ENCODE results near the gene LMBR1. TPM values are rescaled to one million over a fixed set of nuclear protein-coding genes. Genes with fewer than 3 reads are reported as not detected.

The LMBR1 gene
- total RNA-seq, 2 experiments from 2014 or later, result 42.7 to 50.6 TPM

GRCh38 chr7:156935250-156935649 lies 42.3 kb upstream of the LMBR1 start:
- Mint-ChIP-seq H3K4me3 (no peak overlapping the region), H3K27ac (no peak overlapping the region), H3K27me3 (peaks cover 10% of the 10 kb centered on the region), H3K9me3 (no peaks in the 10 kb centered on the region), H3K36me3 (ENCODE audit: low read depth) (no peaks in the 10 kb centered on the region), H3K4me1 (ENCODE audit: low read depth) (peaks cover under 1% of the 10 kb centered on the region)
- no peak for TF ChIP-seq CTCF (IDR thresholded peaks at IDR 0.05)
- intact Hi-C loops (cut with micrococcal nuclease), result no loop called here
- ATAC-seq (no peak), DNase-seq (no peak)
- POLR2A ChIA-PET, result interaction anchor here (0.9 kb wide), 1 partner anchor 12 kb away, joined by 3 read pairs; no protein-coding TSS in a partner anchor
- CTCF ChIA-PET, result interaction anchor here (1.4 to 1.6 kb wide), 3 partner anchors 14 to 31 kb away, joined by 3 to 5 read pairs (median 4); partner anchors contain the start of gene NOM1

GRCh38 chr7:156932006-156932405 lies 39.0 kb upstream of the LMBR1 start:
- TF ChIP-seq CTCF (IDR thresholded peaks at IDR 0.05), result no peak
- ChIA-PET POLR2A (interaction anchor here (2.4 kb wide), 1 partner anchor 18 kb away, joined by 6 read pairs; the partner anchor contains the start of gene NOM1), CTCF (interaction anchor here (4.1 kb wide), 1 partner anchor 17 kb away, joined by 15 read pairs; the partner anchor contains the start of gene NOM1)
- Mint-ChIP-seq H3K27me3 (peaks cover 20% of the 10 kb centered on the region), H3K36me3 (ENCODE audit: low read depth) (no peaks in the 10 kb centered on the region), H3K4me1 (ENCODE audit: low read depth) (peaks cover 11% of the 10 kb centered on the region), H3K27ac (no peak overlapping the region), H3K9me3 (no peaks in the 10 kb centered on the region), H3K4me3 (no peak overlapping the region)
- no peak for DNase-seq
- intact Hi-C loops (cut with micrococcal nuclease), result no loop called here
- no peak for ATAC-seq

GRCh38 chr7:156929789-156930539 lies 37.0 kb upstream of the LMBR1 start:
- peaks cover 21% of the 10 kb centered on the region for H3K27me3 Mint-ChIP-seq
- TF ChIP-seq CTCF (IDR thresholded peaks at IDR 0.05), result no peak
- H3K4me3 Mint-ChIP-seq, result no peak overlapping the region
- intact Hi-C loops (cut with micrococcal nuclease), result no loop called here
- CTCF ChIA-PET, result interaction anchor here (1.5 to 4.1 kb wide), 2 partner anchors 14 to 19 kb away, joined by 5 to 15 read pairs; partner anchors contain the start of gene NOM1
- POLR2A ChIA-PET, result interaction anchor here (0.7 kb wide), 1 partner anchor 293 kb away, joined by 3 read pairs; no protein-coding TSS in a partner anchor
- ATAC-seq, result peak; percentile 65
- no peak overlapping the region for H3K27ac Mint-ChIP-seq
- H3K36me3 Mint-ChIP-seq (ENCODE audit: low read depth), result no peaks in the 10 kb centered on the region
- H3K9me3 Mint-ChIP-seq, result no peaks in the 10 kb centered on the region
- peaks cover 11% of the 10 kb centered on the region for H3K4me1 Mint-ChIP-seq (ENCODE audit: low read depth)
- peak; percentile 30 for DNase-seq

GRCh38 chr7:156928406-156928747 lies 35.4 kb upstream of the LMBR1 start:
- Mint-ChIP-seq H3K9me3 (no peaks in the 10 kb centered on the region), H3K36me3 (ENCODE audit: low read depth) (no peaks in the 10 kb centered on the region), H3K27me3 (peaks cover 26% of the 10 kb centered on the region), H3K27ac (no peak overlapping the region), H3K4me3 (no peak overlapping the region), H3K4me1 (ENCODE audit: low read depth) (peaks cover 20% of the 10 kb centered on the region)
- no peak for TF ChIP-seq CTCF (IDR thresholded peaks at IDR 0.05)
- ChIA-PET CTCF (no interaction called here), POLR2A (no interaction called here)
- no peak for DNase-seq
- intact Hi-C loops (cut with micrococcal nuclease), result no loop called here
- ATAC-seq, result no peak
